ENCODE results near the gene CCDC15. TPM values are rescaled to one million over a fixed set of nuclear protein-coding genes. Genes with fewer than 3 reads are reported as not detected.
A peak's percentile ranks its signal among the peaks of the same experiment; 100 is the strongest.

The CCDC15 gene
- total RNA-seq, 1 experiment from 2014 or later: 4.0 TPM

DNA sequence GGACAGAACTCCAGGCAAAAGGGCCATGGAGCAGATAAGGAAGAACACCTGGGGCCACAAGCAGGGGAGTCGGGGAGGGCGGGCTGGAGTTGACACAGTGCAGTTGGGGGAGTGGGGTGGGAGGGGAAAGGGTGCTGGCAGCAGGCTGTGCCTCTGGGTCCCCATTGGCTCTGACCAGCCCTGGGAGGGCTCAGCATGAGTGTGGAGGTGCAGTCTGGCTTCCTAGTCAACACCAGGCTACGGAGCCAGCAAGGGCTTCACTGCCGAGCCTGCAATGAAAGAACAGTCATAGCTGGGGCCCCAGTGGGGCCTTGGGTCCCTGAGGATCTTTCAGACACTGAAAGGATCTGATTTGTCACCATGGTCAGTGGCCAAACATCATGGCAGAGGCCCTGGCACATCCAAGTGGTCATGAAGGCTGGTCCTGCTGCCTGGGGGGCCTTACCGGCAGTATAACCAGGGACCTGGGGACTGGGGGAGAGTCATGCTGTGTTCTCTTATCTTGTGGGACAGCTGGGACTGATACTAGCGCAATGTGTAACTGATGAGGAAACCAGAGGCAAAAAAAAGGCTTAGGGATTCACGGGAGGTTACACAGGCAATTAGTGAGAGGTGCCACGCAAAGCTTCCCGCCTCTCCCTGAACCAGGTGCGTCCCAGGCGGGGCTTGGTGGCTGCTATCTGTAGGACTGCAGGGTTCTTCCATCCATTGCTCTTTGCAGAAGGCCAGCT, 120.7 kb downstream of the CCDC15 start:
- BruUV-seq (replicated peaks): no TSS peak
- no peak overlapping the region for H3K4me3 ChIP-seq (ENCODE audit: low read depth, low read length)
- Mint-ChIP-seq H3K9me3 (ENCODE audit: unreplicated experiment) (no peaks in the 10 kb centered on the region), H3K4me1 (ENCODE audit: low read depth, unreplicated experiment) (peaks cover 39% of the 10 kb centered on the region), H3K27ac (ENCODE audit: unreplicated experiment) (peak overlapping the region; percentile 21), H3K36me3 (ENCODE audit: insufficient read depth, unreplicated experiment) (peaks cover 6% of the 10 kb centered on the region), H3K4me3 (ENCODE audit: unreplicated experiment) (no peak overlapping the region), H3K27me3 (ENCODE audit: insufficient read depth, unreplicated experiment) (no peaks in the 10 kb centered on the region)
- CTCF ChIA-PET: interaction anchor here (2.3 kb wide), 1 partner anchor 16 kb away, joined by 10 read pairs; no protein-coding TSS in a partner anchor
- POLR2A ChIA-PET: no interaction called here
- peaks cover 54% of the 10 kb centered on the region for H3K4me1 ChIP-seq
- no peaks in the 10 kb centered on the region for H3K9me3 ChIP-seq
- intact Hi-C loops (cut with micrococcal nuclease; ENCODE audit: unreplicated experiment): no loop called here
- TF ChIP-seq, protein P1, sequence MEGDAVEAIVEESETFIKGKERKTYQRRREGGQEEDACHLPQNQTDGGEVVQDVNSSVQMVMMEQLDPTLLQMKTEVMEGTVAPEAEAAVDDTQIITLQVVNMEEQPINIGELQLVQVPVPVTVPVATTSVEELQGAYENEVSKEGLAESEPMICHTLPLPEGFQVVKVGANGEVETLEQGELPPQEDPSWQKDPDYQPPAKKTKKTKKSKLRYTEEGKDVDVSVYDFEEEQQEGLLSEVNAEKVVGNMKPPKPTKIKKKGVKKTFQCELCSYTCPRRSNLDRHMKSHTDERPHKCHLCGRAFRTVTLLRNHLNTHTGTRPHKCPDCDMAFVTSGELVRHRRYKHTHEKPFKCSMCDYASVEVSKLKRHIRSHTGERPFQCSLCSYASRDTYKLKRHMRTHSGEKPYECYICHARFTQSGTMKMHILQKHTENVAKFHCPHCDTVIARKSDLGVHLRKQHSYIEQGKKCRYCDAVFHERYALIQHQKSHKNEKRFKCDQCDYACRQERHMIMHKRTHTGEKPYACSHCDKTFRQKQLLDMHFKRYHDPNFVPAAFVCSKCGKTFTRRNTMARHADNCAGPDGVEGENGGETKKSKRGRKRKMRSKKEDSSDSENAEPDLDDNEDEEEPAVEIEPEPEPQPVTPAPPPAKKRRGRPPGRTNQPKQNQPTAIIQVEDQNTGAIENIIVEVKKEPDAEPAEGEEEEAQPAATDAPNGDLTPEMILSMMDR (IDR thresholded peaks at IDR 0.05; ENCODE audit: insufficient read depth in 1 of 2, low read depth in 1 of 2, low read length in 1 of 2, severe bottlenecking in 1 of 2, unreplicated experiment in 1 of 2): no peak
- DNase-seq: peak in 1 of 2 experiments; percentile 54
- H3K36me3 ChIP-seq (ENCODE audit: control insufficient read depth, insufficient read depth, low read length): no peaks in the 10 kb centered on the region
- no peaks in the 10 kb centered on the region for H3K27me3 ChIP-seq (replicated peaks; ENCODE audit: control insufficient read depth, insufficient read depth, low read length)

DNA sequence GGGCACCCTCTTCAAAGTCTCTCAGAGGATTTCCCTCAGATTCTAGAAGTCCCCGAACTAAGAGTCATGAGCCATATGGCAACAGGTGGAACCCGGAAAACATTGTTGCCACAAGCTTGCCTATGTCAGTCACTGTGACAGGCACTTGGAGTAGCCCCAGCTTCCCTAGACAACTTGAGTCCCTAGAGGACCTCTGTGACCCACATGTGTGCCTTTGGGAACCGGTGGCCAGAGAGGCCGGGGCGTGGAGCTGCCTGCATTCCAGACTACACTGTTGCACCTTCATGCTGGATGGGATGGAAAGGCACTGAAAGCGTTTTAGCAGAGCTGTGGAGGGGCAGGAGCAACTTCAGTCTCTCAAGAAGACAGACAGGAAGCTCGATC, 121.2 kb downstream of the CCDC15 start:
- peak in 1 of 2 experiments; percentile 41 for DNase-seq
- Mint-ChIP-seq H3K36me3 (ENCODE audit: insufficient read depth, unreplicated experiment) (peaks cover 6% of the 10 kb centered on the region), H3K27ac (ENCODE audit: unreplicated experiment) (no peak overlapping the region), H3K4me1 (ENCODE audit: low read depth, unreplicated experiment) (peaks cover 33% of the 10 kb centered on the region), H3K4me3 (ENCODE audit: unreplicated experiment) (no peak overlapping the region), H3K9me3 (ENCODE audit: unreplicated experiment) (no peaks in the 10 kb centered on the region), H3K27me3 (ENCODE audit: insufficient read depth, unreplicated experiment) (no peaks in the 10 kb centered on the region)
- ChIA-PET CTCF (interaction anchor here (2.3 kb wide), 1 partner anchor 15 kb away, joined by 10 read pairs; no protein-coding TSS in a partner anchor), POLR2A (no interaction called here)
- Histone ChIP-seq H3K36me3 (ENCODE audit: control insufficient read depth, insufficient read depth, low read length) (no peaks in the 10 kb centered on the region), H3K4me3 (ENCODE audit: low read depth, low read length) (no peak overlapping the region), H3K4me1 (peaks cover 53% of the 10 kb centered on the region), H3K27me3 (replicated peaks; ENCODE audit: control insufficient read depth, insufficient read depth, low read length) (no peaks in the 10 kb centered on the region), H3K9me3 (no peaks in the 10 kb centered on the region)
- TF ChIP-seq, protein P1 (IDR thresholded peaks at IDR 0.05; ENCODE audit: insufficient read depth in 1 of 2, low read depth in 1 of 2, low read length in 1 of 2, severe bottlenecking in 1 of 2, unreplicated experiment in 1 of 2): no peak
- intact Hi-C loops (cut with micrococcal nuclease; ENCODE audit: unreplicated experiment): no loop called here
- BruUV-seq (replicated peaks): no TSS peak

DNA sequence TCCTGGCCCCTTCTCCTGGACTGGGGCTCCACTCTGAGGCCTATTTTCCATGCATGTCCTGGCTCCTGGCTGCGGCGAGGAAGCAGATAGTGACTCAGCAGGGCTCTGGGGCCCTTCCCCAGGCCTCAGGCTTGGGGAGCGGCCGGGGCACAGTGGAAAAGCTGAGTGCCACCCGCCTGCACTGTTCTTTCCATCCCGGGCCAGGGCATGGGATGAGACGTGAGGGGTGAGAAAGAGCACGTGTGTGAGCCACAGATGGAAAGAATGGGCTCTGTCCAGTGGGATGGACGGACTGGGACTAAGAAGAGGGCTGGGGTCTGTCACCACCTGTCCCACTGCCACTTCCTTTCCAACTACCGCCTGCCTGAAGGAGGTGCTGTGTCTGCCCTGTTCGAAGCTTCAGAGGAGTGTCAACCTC, 121.9 kb downstream of the CCDC15 start:
- Histone ChIP-seq H3K4me1 (peaks cover 47% of the 10 kb centered on the region), H3K36me3 (ENCODE audit: control insufficient read depth, insufficient read depth, low read length) (no peaks in the 10 kb centered on the region), H3K27me3 (replicated peaks; ENCODE audit: control insufficient read depth, insufficient read depth, low read length) (no peaks in the 10 kb centered on the region), H3K4me3 (ENCODE audit: low read depth, low read length) (no peak overlapping the region), H3K9me3 (no peaks in the 10 kb centered on the region)
- no peaks in the 10 kb centered on the region for H3K9me3 Mint-ChIP-seq (ENCODE audit: unreplicated experiment)
- CTCF ChIA-PET: interaction anchor here (2.3 kb wide), 1 partner anchor 15 kb away, joined by 10 read pairs; no protein-coding TSS in a partner anchor
- no TSS peak for BruUV-seq (replicated peaks)
- H3K27ac Mint-ChIP-seq (ENCODE audit: unreplicated experiment): no peak overlapping the region
- H3K4me1 Mint-ChIP-seq (ENCODE audit: low read depth, unreplicated experiment): peaks cover 27% of the 10 kb centered on the region
- intact Hi-C loops (cut with micrococcal nuclease; ENCODE audit: unreplicated experiment): no loop called here
- H3K36me3 Mint-ChIP-seq (ENCODE audit: insufficient read depth, unreplicated experiment): no peaks in the 10 kb centered on the region
- no peaks in the 10 kb centered on the region for H3K27me3 Mint-ChIP-seq (ENCODE audit: insufficient read depth, unreplicated experiment)
- TF ChIP-seq, protein P1 (IDR thresholded peaks at IDR 0.05; ENCODE audit: insufficient read depth in 1 of 2, low read depth in 1 of 2, low read length in 1 of 2, severe bottlenecking in 1 of 2, unreplicated experiment in 1 of 2): no peak
- peak in 1 of 2 experiments; percentile 31 for DNase-seq
- POLR2A ChIA-PET: no interaction called here
- no peak overlapping the region for H3K4me3 Mint-ChIP-seq (ENCODE audit: unreplicated experiment)

Measured in Caco-2 (cell line).